GM12801 (cell line): ENCODE results near the gene DENND5A.

Experiments
- CTCF ChIP-seq: IDR thresholded peaks from one replicate; pipeline ENCODE4 v1.5.1; 2011; ENCODE audit warnings: control low read depth; ENCODE audit not compliant: insufficient read length; ENCODE audit errors: extremely low read depth

The DENND5A gene

DNA sequence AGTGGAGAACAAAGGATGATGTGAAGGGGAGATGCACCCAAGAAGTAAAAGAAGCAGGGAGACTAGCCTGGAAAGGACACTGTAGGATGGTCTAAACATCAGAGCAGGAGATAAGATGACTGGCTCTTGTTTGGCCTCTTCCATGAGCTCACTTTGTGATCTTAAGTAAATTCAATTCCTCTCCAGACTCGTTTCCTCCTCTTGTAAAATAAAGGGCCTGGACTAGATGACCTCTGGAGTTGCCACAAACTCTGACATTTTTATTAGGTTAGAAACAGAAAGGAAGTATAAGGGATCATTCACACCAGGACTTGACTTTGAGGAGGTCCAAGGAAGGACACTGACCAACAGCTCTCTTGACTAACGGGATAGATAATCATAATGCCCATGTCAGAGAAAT lies 113.5 kb downstream of the DENND5A start:
- TF ChIP-seq CTCF = no peak

- TF ChIP-seq CTCF = no peak
These were observed 114.2 kb downstream of the DENND5A start for GRCh38 chr11:9150926-9151325.

DNA sequence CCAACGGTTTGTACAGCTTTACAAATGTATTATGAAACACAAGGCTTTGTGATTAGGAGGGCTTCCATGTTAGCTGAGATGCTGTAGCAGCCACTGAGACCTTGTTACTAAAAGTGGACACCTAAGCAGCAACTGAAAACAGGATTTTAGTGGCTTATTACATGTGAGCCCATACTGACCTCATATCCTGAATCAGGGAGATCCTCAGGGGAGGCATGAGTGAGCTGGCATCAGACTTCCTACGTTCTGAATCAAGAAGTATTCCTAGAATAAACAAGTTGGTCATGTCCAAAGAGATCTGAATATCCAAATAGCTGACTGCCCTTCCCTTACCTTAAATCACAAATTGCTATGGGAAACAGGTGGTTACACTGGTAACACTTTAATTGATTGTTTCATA lies 114.6 kb downstream of the DENND5A start:
- no peak for TF ChIP-seq CTCF

GRCh38 chr11:9148727-9149126 lies 116.4 kb downstream of the DENND5A start:
- TF ChIP-seq CTCF = no peak

DNA sequence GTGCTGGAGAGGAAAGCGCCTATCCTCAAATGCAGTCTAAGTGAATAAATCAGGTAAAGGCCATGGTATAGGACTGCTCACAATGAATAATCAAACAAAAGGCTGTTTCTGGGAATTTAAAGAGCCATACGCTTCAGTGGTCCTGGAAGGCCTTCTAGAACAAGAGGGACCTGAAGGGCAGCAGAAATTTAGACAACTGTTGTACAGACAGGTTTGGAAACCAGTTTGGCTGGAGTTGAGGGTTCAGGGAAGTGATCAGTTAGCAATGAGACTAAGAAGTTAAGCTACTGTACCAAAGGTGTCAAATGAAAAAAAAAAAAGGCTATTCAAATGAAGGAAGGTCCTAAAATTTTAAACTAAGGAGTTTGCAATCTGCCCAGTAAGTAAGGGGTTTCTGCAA lies 117.1 kb downstream of the DENND5A start:
- no peak for TF ChIP-seq CTCF

DNA sequence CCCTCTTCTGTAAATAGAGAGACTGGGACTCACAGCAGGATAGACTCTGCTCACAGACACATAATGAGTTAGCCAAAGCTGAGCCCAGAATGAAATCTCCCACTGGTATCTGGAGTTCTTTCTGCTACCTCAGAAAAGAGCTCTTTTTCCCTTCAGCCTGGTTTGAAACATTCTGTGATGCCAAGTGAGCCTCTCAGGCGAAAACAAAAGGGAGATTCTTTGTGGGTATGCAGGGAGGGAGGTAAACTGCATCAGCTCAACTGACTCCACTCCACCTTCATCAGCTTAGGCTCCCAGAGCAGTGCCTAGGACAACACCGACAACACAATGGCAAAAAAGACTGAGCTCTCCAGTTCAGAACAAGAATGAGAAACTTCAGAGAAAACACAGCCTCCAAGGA lies 118.7 kb downstream of the DENND5A start:
- TF ChIP-seq CTCF = no peak

DNA sequence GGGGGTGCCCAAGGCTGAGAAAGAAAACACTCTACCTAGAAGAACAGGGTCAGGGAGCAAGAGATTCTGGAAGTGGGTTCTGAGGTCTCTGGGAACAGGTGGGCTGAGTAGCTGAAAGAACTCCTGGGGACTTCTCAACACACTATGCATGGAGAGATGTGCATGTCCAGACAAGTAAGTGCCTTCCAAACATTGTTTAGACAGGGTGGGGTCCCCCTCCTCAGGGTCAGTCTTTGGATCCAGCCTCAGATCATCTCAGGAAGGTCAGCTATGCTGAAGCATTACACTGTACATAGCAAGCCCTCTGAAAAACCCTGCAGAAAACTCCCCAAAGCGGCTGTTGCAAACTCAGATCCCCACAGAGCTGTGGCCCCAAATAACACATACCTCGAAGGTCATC lies 119.9 kb downstream of the DENND5A start:
- TF ChIP-seq CTCF = no peak

DNA sequence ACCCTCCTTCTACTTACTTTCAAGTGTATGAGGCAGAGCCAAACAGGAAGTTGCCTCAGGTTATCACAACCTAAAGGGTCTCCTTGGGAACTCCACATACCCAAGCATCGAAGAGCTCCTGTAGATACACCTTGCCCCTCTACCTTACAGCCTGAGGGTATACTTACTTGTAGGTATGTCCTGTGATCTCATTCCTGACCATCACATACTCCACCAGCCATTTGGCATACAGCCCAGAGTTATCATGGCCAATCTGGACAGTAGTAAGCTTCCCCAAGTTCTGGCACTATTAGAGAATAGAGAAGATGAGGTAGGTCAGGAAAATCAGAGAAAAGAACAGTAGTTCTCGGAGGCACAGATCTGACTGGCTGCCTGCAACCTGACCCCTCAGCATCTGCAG lies 120.3 kb downstream of the DENND5A start:
- TF ChIP-seq CTCF = no peak
